HG03060 (cell line): ENCODE data around the gene MRPL2.

Experiments used
- ATAC-seq: cut with Tn5 transposase; IDR thresholded peaks from one replicate; pipeline ENCODE4 v1.9.1; 2021; ENCODE audit warnings: low read depth, moderate number of reproducible peaks; ENCODE audit not compliant: unreplicated experiment

MRPL2 gene

GRCh38 chr6:43059168-43060033 lies at the start of gene MRPL2, which contains the start of gene KLC4:
MRPL2 (minus strand) TSS chr6:43059434; CDS start chr6:43059381, 53 bp downstream.
KLC4 (plus strand) TSS chr6:43059631; CDS start chr6:43061336, 1,705 bp downstream.
- ATAC-seq, result peak; percentile 85

GRCh38 chr6:43107344-43108062 lies 48.3 kb upstream of the MRPL2 start:
- ATAC-seq, result no peak

DNA sequence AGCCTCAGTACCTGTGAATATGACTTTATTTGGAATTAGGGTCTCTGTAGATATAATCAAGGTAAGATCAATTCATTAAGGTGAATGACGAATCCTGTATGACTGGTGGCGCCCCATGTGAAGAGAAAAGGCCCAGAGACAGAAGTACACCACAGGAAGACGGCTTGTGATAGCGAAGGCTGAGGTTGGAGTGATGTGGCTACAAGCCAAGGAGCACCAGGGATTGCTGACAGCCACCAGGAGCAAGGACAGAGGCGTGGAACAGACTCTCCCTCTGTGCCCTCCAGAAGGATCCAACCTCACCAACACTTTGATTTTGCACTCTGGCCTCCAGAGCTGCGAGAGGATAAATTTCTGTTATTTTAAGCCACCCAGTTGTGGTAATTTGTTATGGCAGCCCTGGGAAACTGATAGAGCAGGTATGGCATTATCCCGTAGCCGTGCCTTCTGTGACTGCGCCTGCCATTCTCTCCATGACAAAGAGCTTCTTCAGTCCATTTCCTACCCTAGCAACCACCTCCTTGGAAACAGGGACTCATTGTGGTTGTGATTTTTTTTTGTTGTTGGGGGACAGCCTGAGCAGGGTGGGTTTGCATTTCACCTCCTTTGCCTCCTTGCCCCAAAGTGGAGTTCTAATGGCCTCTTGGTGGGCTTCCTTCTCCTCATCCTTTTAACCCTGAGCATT lies 46.4 kb upstream of the MRPL2 start:
- no peak for ATAC-seq

GRCh38 chr6:43103253-43103876 lies 44.1 kb upstream of the MRPL2 start:
- no peak for ATAC-seq

DNA sequence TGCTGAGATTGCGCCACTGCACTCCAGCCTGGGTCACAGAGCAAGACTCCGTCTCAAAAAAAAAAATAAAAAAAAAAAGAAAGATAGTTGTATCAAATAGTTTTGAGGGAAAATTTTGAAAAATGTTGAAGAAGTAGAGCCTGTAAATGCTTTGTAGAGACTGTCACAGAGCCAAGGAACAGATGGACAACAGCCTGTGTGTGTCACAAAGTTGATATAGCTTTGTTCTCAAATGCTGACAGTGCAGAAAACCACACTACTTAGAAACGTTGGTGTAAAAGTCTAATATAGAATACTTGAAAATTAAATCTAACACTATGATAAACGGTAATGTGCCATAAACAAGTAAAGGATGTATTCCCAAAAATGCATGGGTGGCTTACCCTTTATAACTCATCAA lies 42.3 kb upstream of the MRPL2 start:
- no peak for ATAC-seq

DNA sequence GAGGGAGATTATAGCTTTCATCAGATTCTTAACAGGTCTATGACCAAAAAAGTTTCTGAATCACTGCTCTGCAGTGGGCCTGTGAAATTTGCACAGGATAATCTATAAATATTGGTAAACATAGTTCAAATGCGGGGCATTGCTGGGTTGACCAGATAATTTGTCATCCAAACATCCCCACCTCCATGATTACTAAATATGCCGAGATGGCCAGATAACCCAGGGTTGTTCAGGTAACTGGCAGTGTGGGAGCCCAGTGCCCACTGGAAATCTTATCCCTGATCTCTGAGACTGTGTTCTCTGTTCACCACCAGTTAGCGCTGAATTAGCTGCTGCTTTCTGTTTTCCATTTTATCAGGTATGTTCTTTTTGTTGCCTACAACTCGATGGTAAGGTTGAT lies 38.3 kb upstream of the MRPL2 start:
- ATAC-seq, result no peak

- no peak for ATAC-seq
Measured at GRCh38 chr6:43097098-43097489, 37.9 kb upstream of the MRPL2 start.

- no peak for ATAC-seq
Measured at GRCh38 chr6:43096451-43097097, 37.3 kb upstream of the MRPL2 start.

GRCh38 chr6:43095939-43096338 lies 36.7 kb upstream of the MRPL2 start:
- ATAC-seq, result no peak

DNA sequence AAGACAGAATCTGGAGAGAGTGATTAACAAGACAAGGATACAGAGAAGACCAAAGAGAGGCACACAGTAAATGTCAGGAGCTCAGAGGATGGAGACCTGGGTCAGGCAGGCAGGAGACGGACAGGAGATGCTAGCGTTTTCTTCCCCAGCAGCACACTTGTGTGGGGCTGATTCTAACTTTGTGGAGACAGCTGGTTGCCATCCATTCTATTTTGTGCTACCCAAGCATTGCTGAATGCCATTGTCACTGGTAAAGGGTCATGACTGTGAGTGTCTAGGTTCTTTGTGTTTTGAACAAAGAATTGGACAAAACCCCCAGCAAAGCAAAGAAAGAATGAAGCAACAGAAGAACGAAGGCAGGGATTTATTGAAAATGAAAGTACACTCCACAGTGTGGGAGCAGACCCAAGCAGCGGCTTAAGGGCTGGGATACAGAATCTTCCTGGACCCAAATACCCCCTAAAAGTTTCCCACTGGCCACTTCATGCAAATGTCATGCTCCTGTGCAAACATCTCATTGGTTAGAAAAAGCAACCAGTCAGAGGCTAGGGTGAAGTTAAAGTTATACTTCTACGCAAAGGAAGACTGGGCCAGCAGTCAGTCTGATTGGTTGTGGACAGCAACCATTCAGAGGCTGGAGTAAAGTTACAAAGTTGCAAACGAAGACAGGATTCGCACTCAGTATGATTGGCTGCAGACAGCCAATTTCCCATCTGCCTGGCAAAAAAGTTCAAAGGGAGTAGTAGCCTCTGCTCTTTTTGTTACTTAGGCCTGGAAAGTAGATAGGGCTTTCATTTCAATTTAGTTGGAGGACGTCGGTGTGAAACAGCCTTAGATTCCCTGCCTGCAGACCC lies 34.4 kb upstream of the MRPL2 start:
- ATAC-seq, result no peak

DNA sequence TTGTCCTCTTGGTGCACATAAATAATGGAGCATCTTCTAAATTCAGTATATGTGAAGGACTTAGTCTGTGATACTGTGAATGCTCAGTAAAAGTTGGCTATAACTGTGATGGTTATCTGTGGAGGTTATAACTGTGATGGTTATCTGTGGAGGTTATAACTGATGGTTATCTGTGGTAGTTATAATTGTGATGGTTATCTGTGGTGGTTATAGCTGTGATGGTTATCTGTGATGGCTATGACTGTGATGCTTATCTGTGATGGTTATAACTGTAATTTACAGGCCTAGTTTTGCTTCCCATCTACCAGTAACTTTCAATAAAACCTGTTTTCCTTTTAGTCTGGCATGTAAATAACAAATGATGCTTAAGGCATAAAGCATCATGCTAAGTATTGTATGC lies 33.4 kb upstream of the MRPL2 start:
- ATAC-seq, result no peak

- no peak for ATAC-seq
Measured at GRCh38 chr6:43091436-43091991, 32.3 kb upstream of the MRPL2 start.

GRCh38 chr6:43091020-43091419 lies 31.8 kb upstream of the MRPL2 start:
- no peak for ATAC-seq

DNA sequence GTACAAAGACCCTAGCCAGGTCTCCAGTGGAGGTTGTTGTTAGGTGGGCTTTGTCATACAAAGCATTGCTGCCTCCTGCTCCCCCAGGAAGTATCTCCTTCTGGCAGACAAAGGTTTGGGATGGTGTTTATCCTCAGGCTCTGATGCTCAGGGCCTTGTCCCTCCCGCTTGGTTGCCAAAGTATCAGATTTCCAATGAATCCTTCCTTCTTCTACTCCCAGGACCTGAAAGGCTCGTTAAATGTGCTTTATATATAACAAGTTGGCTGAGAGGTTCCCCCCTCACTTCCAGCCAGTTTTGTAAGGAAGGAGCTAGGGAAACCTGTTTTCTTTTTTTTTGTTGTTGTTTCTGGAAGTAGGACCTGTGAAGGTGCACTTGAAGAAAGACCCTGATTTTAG lies 31.3 kb upstream of the MRPL2 start:
- no peak for ATAC-seq

DNA sequence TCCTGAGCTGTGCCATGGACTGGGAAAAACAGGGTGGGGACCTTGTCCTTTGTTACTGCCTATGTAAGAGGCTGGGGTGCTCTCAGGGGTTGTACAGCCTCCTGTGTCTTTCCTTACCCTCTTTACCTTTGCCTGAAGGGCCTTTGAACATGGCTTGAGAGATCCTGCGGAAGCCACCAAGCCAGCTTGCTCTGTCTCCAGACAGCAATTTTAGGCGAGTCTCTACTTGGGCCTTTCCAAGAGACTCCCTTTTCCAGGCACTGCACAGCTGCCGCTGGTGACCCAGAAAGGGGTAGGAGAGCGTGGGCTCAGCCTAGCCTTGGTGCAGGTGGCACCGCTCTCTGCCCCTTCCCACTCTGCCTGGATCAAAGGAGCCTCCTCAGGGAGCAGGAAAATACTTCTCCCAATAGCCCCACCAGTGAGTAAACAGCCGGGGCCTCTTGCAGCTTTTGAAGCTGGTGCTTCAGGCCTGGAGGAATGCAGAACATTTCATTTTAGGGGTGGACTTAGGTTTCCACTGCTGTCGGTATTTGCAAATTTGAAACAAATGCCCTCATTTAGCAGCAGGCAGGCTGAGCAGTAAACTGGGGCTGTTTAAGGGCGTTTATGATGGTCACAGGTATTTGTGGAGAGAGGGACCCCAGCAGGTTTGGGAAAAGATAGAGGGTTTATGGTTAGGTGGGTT lies 30.8 kb upstream of the MRPL2 start:
- no peak for ATAC-seq

GRCh38 chr6:43089467-43089866 lies 30.2 kb upstream of the MRPL2 start:
- no peak for ATAC-seq

- ATAC-seq, result no peak
Measured at GRCh38 chr6:43088654-43089056, 29.4 kb upstream of the MRPL2 start.

- no peak for ATAC-seq
Measured at GRCh38 chr6:43086022-43086658, 26.9 kb upstream of the MRPL2 start.
